SU-DHL-6 (cell line): ENCODE results near the gene APOM.
A peak's percentile ranks its signal among the peaks of the same experiment; 100 is the strongest.

Experiments used
- H2AFZ ChIP-seq: fragments of 200-600 bp; sonication (generic); 2 replicates; pipeline ENCODE4 v1.6.1; 2014; ENCODE audit warnings: low read depth, mild to moderate bottlenecking, moderate library complexity, mixed read lengths, antibody characterized with exemption, low read length; ENCODE audit not compliant: severe bottlenecking
- H3F3A ChIP-seq: fragments of 200-600 bp; shearing (Covaris generic); 2 replicates; pipeline ENCODE4 v1.6.0; 2016; ENCODE audit warnings: antibody characterized with exemption, mild to moderate bottlenecking; ENCODE audit not compliant: insufficient read depth
- H3K27ac ChIP-seq: fragments of 200-600 bp; sonication (generic); 2 replicates; pipeline ENCODE4 v1.5.1; 2016; ENCODE audit warnings: low read depth, mild to moderate bottlenecking, low read length, moderate library complexity, mixed read lengths
- H3K27me3 ChIP-seq: fragments of 200-600 bp; sonication (generic), shearing (Covaris generic); 2 replicates; pipeline ENCODE4 v1.6.0; 2014; ENCODE audit warnings: mild to moderate bottlenecking, low read length
- H3K36me3 ChIP-seq: fragments of 200-600 bp; sonication (generic); 2 replicates; pipeline ENCODE4 v1.6.1; 2014; ENCODE audit warnings: mild to moderate bottlenecking, low read length, mixed read lengths
- H3K4me2 ChIP-seq: fragments of 300-600, 200-600 bp; shearing (Covaris generic), sonication (generic); 2 replicates; pipeline ENCODE4 v1.6.0; 2014; ENCODE audit warnings: low read length, low read depth, mild to moderate bottlenecking; ENCODE audit not compliant: poor library complexity, severe bottlenecking
- H3K4me3 ChIP-seq: fragments of 200-600 bp; sonication (generic); 2 replicates; pipeline ENCODE4 v1.5.1; 2014; ENCODE audit warnings: antibody characterized with exemption, low read length, mild to moderate bottlenecking, mixed read lengths; ENCODE audit not compliant: insufficient read depth, poor library complexity, severe bottlenecking
- H3K79me2 ChIP-seq: fragments of 200-600 bp; sonication (generic); 2 replicates; pipeline ENCODE4 v1.6.1; 2014; ENCODE audit warnings: mild to moderate bottlenecking, low read length, moderate library complexity; ENCODE audit not compliant: insufficient read depth
- H3K9ac ChIP-seq: fragments of 200-600 bp; sonication (generic); 2 replicates; pipeline ENCODE4 v1.7.0; 2014; ENCODE audit warnings: mild to moderate bottlenecking, low read length
- H3K9me2 ChIP-seq: fragments of 200-600 bp; sonication (generic); replicated peaks from 2 replicates; pipeline ENCODE4 v1.6.1; 2014; ENCODE audit warnings: low read length; ENCODE audit not compliant: insufficient read depth
- H3K9me3 ChIP-seq: fragments of 200-600 bp; sonication (generic); 2 replicates; pipeline ENCODE4 v1.6.1; 2014; ENCODE audit warnings: low read length, mixed read lengths; ENCODE audit not compliant: insufficient read depth
- H4K20me1 ChIP-seq: fragments of 200-600 bp; sonication (generic); 2 replicates; pipeline ENCODE4 v1.6.1; 2014; ENCODE audit warnings: low read depth, mild to moderate bottlenecking, antibody characterized with exemption, low read length, moderate library complexity, mixed read lengths
- CTCF ChIP-seq: fragments of 200-600 bp; sonication (generic); IDR thresholded peaks from one replicate; pipeline ENCODE4 v1.5.1; 2017; ENCODE audit warnings: antibody characterized with exemption, mild to moderate bottlenecking, low read length, moderate library complexity; ENCODE audit not compliant: insufficient read depth, poor library complexity, severe bottlenecking
- EZH2phosphoT487 ChIP-seq: fragments of 200-600 bp; sonication (generic), shearing (Covaris generic); conservative IDR thresholded peaks from 2 replicates; pipeline ENCODE4 v1.6.1; 2018; ENCODE audit warnings: mild to moderate bottlenecking, antibody characterized with exemption, low read length, moderate library complexity, mixed read lengths

The APOM gene

GRCh38 chr6:31643818-31644454 lies 11.8 kb upstream of the APOM start:
- Histone ChIP-seq H2AFZ (no peak overlapping the region), H3K9me3 (no peaks in the 10 kb centered on the region), H3K27me3 (no peaks in the 10 kb centered on the region), H3F3A (peaks cover 6% of the 10 kb centered on the region), H4K20me1 (no peaks in the 10 kb centered on the region), H3K9me2 (no peaks in the 10 kb centered on the region), H3K79me2 (peaks cover 1% of the 10 kb centered on the region; the same call in 1 of the 2 replicates), H3K4me2 (no peak overlapping the region), H3K4me3 (no peak overlapping the region), H3K9ac (no peak overlapping the region), H3K27ac (no peak overlapping the region), H3K36me3 (peaks cover 8% of the 10 kb centered on the region)
- TF ChIP-seq EZH2phosphoT487 (no peak), CTCF (no peak)

GRCh38 chr6:31645325-31645724 lies 10.4 kb upstream of the APOM start:
- peaks cover 15% of the 10 kb centered on the region for H3K79me2 ChIP-seq
- H3K36me3 ChIP-seq, result peaks cover 14% of the 10 kb centered on the region
- no peaks in the 10 kb centered on the region for H3K9me3 ChIP-seq
- H3K9me2 ChIP-seq, result no peaks in the 10 kb centered on the region
- H3K27me3 ChIP-seq, result no peaks in the 10 kb centered on the region
- TF ChIP-seq EZH2phosphoT487, result no peak
- TF ChIP-seq CTCF, result no peak
- no peaks in the 10 kb centered on the region for H4K20me1 ChIP-seq
- H2AFZ ChIP-seq, result no peak overlapping the region
- no peaks in the 10 kb centered on the region for H3F3A ChIP-seq
- H3K9ac ChIP-seq, result no peak overlapping the region
- H3K27ac ChIP-seq, result no peak overlapping the region
- no peak overlapping the region for H3K4me3 ChIP-seq
- no peak overlapping the region for H3K4me2 ChIP-seq

GRCh38 chr6:31651602-31652191 lies 4.0 kb upstream of the APOM start:
- TF ChIP-seq EZH2phosphoT487 (no peak), CTCF (no peak)
- H3K4me2 ChIP-seq, result peak overlapping the region; percentile 83
- H4K20me1 ChIP-seq, result no peaks in the 10 kb centered on the region
- no peaks in the 10 kb centered on the region for H3K27me3 ChIP-seq
- H3K27ac ChIP-seq, result peak overlapping the region; percentile 89
- H3K4me3 ChIP-seq, result peak overlapping the region; percentile 91
- H3F3A ChIP-seq, result peaks cover 19% of the 10 kb centered on the region
- peaks cover 14% of the 10 kb centered on the region for H3K36me3 ChIP-seq
- H3K79me2 ChIP-seq, result peaks cover 41% of the 10 kb centered on the region
- no peaks in the 10 kb centered on the region for H3K9me3 ChIP-seq
- peak overlapping the region; percentile 81 for H2AFZ ChIP-seq
- H3K9me2 ChIP-seq, result no peaks in the 10 kb centered on the region
- peak overlapping the region; percentile 83 for H3K9ac ChIP-seq
